SK-N-SH (cell line): ENCODE results near the gene KDM4C. TPM values are rescaled to one million over a fixed set of nuclear protein-coding genes. Genes with fewer than 3 reads are reported as not detected.
"Not testable (repeated sequence)": the region's sequence is repeated elsewhere in the genome, so short reads cannot be mapped to it uniquely, and the experiment has no call there.

ENCODE experiments used
- CTCF ChIA-PET: fragments of 300-600, 350-600 bp; formaldehyde crosslinking; extraction: SDS; loops from one replicate; lab custom pipeline; 2021; lab: Yijun Ruan, JAX
- POLR2A ChIA-PET: fragments of 350-600 bp; sonication (Branson Sonifier 250); formaldehyde crosslinking; extraction: SDS; loops from one replicate; lab custom pipeline; 2020; ENCODE audit warnings: antibody characterized with exemption, inconsistent platforms; lab: Yijun Ruan, JAX
- DNase-seq: peaks from one replicate; pipeline ENCODE4 v3.0.0; 2012
- H2AFZ ChIP-seq: fragments of 200-600 bp; sonication (generic); 2 replicates; pipeline ENCODE4 v1.8.1; 2016; ENCODE audit warnings: antibody characterized with exemption, mild to moderate bottlenecking, low read depth
- H3F3A ChIP-seq: fragments of 200-600 bp; sonication (generic); replicated peaks from 2 replicates; pipeline ENCODE3; 2016; ENCODE audit warnings: antibody characterized with exemption, mild to moderate bottlenecking; ENCODE audit not compliant: insufficient read depth
- H3K27ac ChIP-seq, 2 experiments: fragments of 200-500 bp in 1 of 2; fragments of 200-600 bp in 1 of 2; sonication (Bioruptor generic) in 1 of 2; sonication (generic), shearing (Covaris generic) in 1 of 2; 2 replicates each; pipeline versions ENCODE4 v1.5.1 to v1.6.1; 2014 to 2016; ENCODE audit warnings: low read depth in 2 of 2, inconsistent platforms in 1 of 2, low read length in 1 of 2, mild to moderate bottlenecking in 1 of 2, mixed read lengths in 1 of 2
- H3K27me3 ChIP-seq: fragments of 200-600 bp; sonication (generic), shearing (Covaris generic); 2 replicates; pipeline ENCODE4 v1.6.1; 2016; ENCODE audit warnings: mixed run types; ENCODE audit not compliant: insufficient read depth
- H3K36me3 ChIP-seq, 2 experiments: fragments of 200-500 bp in 1 of 2; fragments of 200-600 bp in 1 of 2; sonication (Bioruptor generic) in 1 of 2; sonication (generic) in 1 of 2; replicated peaks in 1 of 2; 2 replicates each; pipeline versions ENCODE3 to v1.5.1; 2014 to 2016; ENCODE audit warnings: low read length in 1 of 2, mild to moderate bottlenecking in 1 of 2; ENCODE audit not compliant: insufficient read depth in 2 of 2, control insufficient read depth in 1 of 2
- H3K4me1 ChIP-seq, 2 experiments: fragments of 200-500 bp in 1 of 2; fragments of 200-600 bp in 1 of 2; sonication (Bioruptor generic) in 1 of 2; sonication (generic), shearing (Covaris generic) in 1 of 2; 2 replicates each; pipeline versions ENCODE4 v1.5.1 to v1.6.1; 2014 to 2016; ENCODE audit warnings: low read depth in 1 of 2, low read length in 1 of 2, mixed run types in 1 of 2; ENCODE audit not compliant: insufficient read depth in 2 of 2, control insufficient read depth in 1 of 2
- H3K4me2 ChIP-seq: fragments of 200-600 bp; sonication (generic), shearing (Covaris generic); 2 replicates; pipeline ENCODE4 v1.6.1; 2017; ENCODE audit warnings: mixed run types
- H3K4me3 ChIP-seq, 2 experiments: fragments of 200-500 bp in 1 of 2; fragments of 200-600 bp in 1 of 2; sonication (Bioruptor generic) in 1 of 2; sonication (generic), shearing (Covaris generic) in 1 of 2; 2 replicates each; pipeline versions ENCODE4 v1.5.1 to v1.8.1; 2014 to 2016; ENCODE audit warnings: low read depth in 2 of 2, inconsistent platforms in 1 of 2, low read length in 1 of 2, mild to moderate bottlenecking in 1 of 2, mixed read lengths in 1 of 2, moderate library complexity in 1 of 2
- H3K79me2 ChIP-seq: fragments of 200-600 bp; sonication (generic); 2 replicates; pipeline ENCODE4 v1.8.1; 2017; ENCODE audit warnings: mild to moderate bottlenecking; ENCODE audit not compliant: insufficient read depth
- H3K9ac ChIP-seq: fragments of 200-600 bp; sonication (generic); 2 replicates; pipeline ENCODE4 v1.6.1; 2017; ENCODE audit warnings: mixed run types
- H3K9me2 ChIP-seq: fragments of 200-600 bp; sonication (generic); 2 replicates; pipeline ENCODE4 v1.6.1; 2017; ENCODE audit warnings: mixed run types
- H3K9me3 ChIP-seq: fragments of 200-600 bp; sonication (generic); 2 replicates; pipeline ENCODE4 v1.6.1; 2017; ENCODE audit warnings: mixed run types, mild to moderate bottlenecking, moderate library complexity
- H4K20me1 ChIP-seq: fragments of 200-600 bp; sonication (generic); 2 replicates; pipeline ENCODE4 v1.6.1; 2017; ENCODE audit warnings: mild to moderate bottlenecking, mixed run types; ENCODE audit not compliant: insufficient read depth
- EZH2phosphoT487 ChIP-seq: fragments of 200-600 bp; sonication (generic); IDR thresholded peaks from 2 replicates; pipeline ENCODE4 v1.6.1; 2017; ENCODE audit warnings: low read depth, mixed run types, mild to moderate bottlenecking, antibody characterized with exemption, moderate library complexity, borderline replicate concordance
- FOSL2 ChIP-seq: IDR thresholded peaks from 2 replicates; pipeline ENCODE4 v1.4.0; 2012; ENCODE audit warnings: low read depth, mild to moderate bottlenecking, moderate library complexity, borderline replicate concordance
- FOXJ3 ChIP-seq: sonication (generic); formaldehyde crosslinking; IDR thresholded peaks from 2 replicates; pipeline ENCODE4 v1.5.1; 2020; ENCODE audit warnings: mild to moderate bottlenecking, missing genetic modification reagents
- FOXM1 ChIP-seq: IDR thresholded peaks from 2 replicates; pipeline ENCODE4 v1.4.0; 2012; ENCODE audit warnings: low read depth, mild to moderate bottlenecking
- NFIC ChIP-seq: IDR thresholded peaks from 2 replicates; pipeline ENCODE4 v1.4.0; 2012; ENCODE audit warnings: borderline replicate concordance
- NRF1 ChIP-seq: IDR thresholded peaks from 2 replicates; pipeline ENCODE4 v1.6.1; 2012; ENCODE audit warnings: low read depth, mild to moderate bottlenecking, low read length
- RCOR1 ChIP-seq: fragments of 150-350 bp; IDR thresholded peaks from 2 replicates; pipeline ENCODE4 v1.6.1; 2017; ENCODE audit warnings: antibody characterized with exemption, low read length
- TCF12 ChIP-seq: IDR thresholded peaks from 2 replicates; pipeline ENCODE4 v1.4.0; 2012
- TEAD4 ChIP-seq: IDR thresholded peaks from 2 replicates; pipeline ENCODE4 v1.4.0; 2012; ENCODE audit warnings: mild to moderate bottlenecking, borderline replicate concordance; ENCODE audit not compliant: insufficient read depth
- WGBS: methylation state at CpG from one replicate; pipeline ENCODE4 v1.1.6; 2017; ENCODE audit warnings: low lambda C conversion rate; 5-methylcytosine and 5-hydroxymethylcytosine counted together
- polyA plus RNA-seq, 3 experiments: library from polyadenylated mRNA; depleted of rRNA; stranded (reverse); fragments of >200 nt; gene quantifications; 2 replicates each; pipeline ENCODE4 v1.2.3, GENCODE V29; 2012
- TF ChIP-seq, protein P1 (sequence below): IDR thresholded peaks from 2 replicates; pipeline ENCODE4 v1.6.1; 2012; ENCODE audit warnings: mild to moderate bottlenecking, low read depth, low read length, moderate library complexity
- TF ChIP-seq, protein P2 (sequence below): IDR thresholded peaks from 2 replicates; pipeline ENCODE4 v1.4.0; 2012; ENCODE audit warnings: low read depth, borderline replicate concordance

Gene KDM4C
- polyA plus RNA-seq, 1 of the 3 experiments (the other 2 are of a cell fraction) = 9.4 TPM

DNA sequence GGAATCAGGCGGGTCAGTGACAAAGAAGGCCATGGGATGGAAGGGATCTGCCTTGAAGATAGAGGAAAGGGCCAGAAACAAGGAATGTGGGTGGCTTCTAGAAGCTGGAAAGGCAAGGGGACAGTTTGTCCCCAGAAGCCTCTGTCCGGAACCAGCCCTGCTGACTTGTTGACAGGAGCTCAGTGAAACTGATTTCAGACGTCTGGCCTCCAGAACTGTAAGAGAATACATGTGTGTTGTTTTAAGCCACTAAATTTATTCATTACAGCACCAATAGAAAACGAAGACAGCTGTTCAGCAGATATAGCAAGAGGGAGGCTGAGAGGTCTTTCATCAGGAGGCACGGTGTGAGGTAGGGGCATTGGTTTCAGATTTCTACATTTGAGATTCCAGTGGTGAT lies 422.5 kb downstream of the KDM4C start:
- TF ChIP-seq EZH2phosphoT487 (no peak), FOXJ3 (no peak), RCOR1 (no peak), FOSL2 (no peak), TEAD4 (no peak), NRF1 (no peak), NFIC (no peak), FOXM1 (no peak), TCF12 (no peak)
- TF ChIP-seq, protein P1, sequence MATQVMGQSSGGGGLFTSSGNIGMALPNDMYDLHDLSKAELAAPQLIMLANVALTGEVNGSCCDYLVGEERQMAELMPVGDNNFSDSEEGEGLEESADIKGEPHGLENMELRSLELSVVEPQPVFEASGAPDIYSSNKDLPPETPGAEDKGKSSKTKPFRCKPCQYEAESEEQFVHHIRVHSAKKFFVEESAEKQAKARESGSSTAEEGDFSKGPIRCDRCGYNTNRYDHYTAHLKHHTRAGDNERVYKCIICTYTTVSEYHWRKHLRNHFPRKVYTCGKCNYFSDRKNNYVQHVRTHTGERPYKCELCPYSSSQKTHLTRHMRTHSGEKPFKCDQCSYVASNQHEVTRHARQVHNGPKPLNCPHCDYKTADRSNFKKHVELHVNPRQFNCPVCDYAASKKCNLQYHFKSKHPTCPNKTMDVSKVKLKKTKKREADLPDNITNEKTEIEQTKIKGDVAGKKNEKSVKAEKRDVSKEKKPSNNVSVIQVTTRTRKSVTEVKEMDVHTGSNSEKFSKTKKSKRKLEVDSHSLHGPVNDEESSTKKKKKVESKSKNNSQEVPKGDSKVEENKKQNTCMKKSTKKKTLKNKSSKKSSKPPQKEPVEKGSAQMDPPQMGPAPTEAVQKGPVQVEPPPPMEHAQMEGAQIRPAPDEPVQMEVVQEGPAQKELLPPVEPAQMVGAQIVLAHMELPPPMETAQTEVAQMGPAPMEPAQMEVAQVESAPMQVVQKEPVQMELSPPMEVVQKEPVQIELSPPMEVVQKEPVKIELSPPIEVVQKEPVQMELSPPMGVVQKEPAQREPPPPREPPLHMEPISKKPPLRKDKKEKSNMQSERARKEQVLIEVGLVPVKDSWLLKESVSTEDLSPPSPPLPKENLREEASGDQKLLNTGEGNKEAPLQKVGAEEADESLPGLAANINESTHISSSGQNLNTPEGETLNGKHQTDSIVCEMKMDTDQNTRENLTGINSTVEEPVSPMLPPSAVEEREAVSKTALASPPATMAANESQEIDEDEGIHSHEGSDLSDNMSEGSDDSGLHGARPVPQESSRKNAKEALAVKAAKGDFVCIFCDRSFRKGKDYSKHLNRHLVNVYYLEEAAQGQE = no peak
- TF ChIP-seq, protein P2, sequence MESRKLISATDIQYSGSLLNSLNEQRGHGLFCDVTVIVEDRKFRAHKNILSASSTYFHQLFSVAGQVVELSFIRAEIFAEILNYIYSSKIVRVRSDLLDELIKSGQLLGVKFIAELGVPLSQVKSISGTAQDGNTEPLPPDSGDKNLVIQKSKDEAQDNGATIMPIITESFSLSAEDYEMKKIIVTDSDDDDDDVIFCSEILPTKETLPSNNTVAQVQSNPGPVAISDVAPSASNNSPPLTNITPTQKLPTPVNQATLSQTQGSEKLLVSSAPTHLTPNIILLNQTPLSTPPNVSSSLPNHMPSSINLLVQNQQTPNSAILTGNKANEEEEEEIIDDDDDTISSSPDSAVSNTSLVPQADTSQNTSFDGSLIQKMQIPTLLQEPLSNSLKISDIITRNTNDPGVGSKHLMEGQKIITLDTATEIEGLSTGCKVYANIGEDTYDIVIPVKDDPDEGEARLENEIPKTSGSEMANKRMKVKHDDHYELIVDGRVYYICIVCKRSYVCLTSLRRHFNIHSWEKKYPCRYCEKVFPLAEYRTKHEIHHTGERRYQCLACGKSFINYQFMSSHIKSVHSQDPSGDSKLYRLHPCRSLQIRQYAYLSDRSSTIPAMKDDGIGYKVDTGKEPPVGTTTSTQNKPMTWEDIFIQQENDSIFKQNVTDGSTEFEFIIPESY = no peak
- TF ChIP-seq, all 33 proteins: peak for 0
- ChIA-PET POLR2A (no interaction called here), CTCF (no interaction called here)
- Histone ChIP-seq H3K27ac (no peak overlapping the region), H3K4me2 (no peak overlapping the region), H3K9me2 (no peaks in the 10 kb centered on the region), H3K9me3 (no peaks in the 10 kb centered on the region), H3K4me1 (peaks cover 5 to 22% of the 10 kb centered on the region in 2 experiments; a peak in 3 of 4 replicates), H3K79me2 (no peaks in the 10 kb centered on the region; the same call in 1 of the 2 replicates), H3K4me3 (no peak overlapping the region), H3K9ac (no peak overlapping the region), H2AFZ (no peak overlapping the region), H3F3A (no peaks in the 10 kb centered on the region), H3K36me3 (peaks cover 0 to 2% of the 10 kb centered on the region in 2 experiments), H4K20me1 (no peaks in the 10 kb centered on the region), H3K27me3 (no peaks in the 10 kb centered on the region)
- 72% methylated on average over 5 of the region's 5 CpGs for WGBS
- DNase-seq = no peak

DNA sequence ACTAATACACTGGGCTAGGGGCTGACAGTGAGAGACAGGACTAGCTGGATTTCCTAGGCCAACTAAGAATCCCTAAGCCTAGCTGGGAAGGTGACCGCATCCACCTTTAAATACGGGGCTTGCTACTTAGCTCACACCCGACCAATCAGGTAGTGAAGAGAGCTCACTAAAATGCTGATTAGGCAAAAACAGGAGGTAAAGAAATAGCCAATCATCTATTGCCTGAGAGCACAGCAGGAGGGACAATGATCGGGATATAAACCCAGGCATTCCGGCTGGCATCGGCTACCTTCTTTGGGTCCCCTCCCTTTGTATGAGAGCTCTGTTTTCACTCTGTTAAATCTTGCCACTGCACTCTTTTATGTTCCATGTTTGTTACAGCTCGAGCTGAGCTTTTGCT lies 425.4 kb downstream of the KDM4C start:
- H3K79me2 ChIP-seq, POLR2A ChIA-PET: not testable (repeated sequence)
- 76% methylated on average over 7 of the region's 7 CpGs for WGBS

More for the DNA sequence above, 425.4 kb downstream of the KDM4C start:
- not testable (repeated sequence) for H3K9ac ChIP-seq, H3K4me1 ChIP-seq, DNase-seq, H3K27me3 ChIP-seq, H3F3A ChIP-seq, H3K9me2 ChIP-seq, H3K9me3 ChIP-seq, H2AFZ ChIP-seq, H3K36me3 ChIP-seq, H3K4me3 ChIP-seq, H4K20me1 ChIP-seq, H3K4me2 ChIP-seq, H3K27ac ChIP-seq
- CTCF ChIA-PET = interaction anchor here (0.7 kb wide), 1 partner anchor 545 kb away, joined by 3 read pairs; no protein-coding TSS in a partner anchor
